Right lung (tissue), 5 donors: ENCODE data around the gene DNAJC11. TPM values are rescaled to one million over a fixed set of nuclear protein-coding genes. Genes with fewer than 3 reads are reported as not detected.
"Not testable (repeated sequence)": the region's sequence is repeated elsewhere in the genome, so short reads cannot be mapped to it uniquely, and the experiment has no call there.

Experiments used
- DNase-seq, 2 donors: peaks; one replicate each; pipeline ENCODE4 v3.0.0-alpha.2; 2013
- polyA plus RNA-seq, 5 donors: library from polyadenylated mRNA; unstranded; fragments of 120-200 nt; gene quantifications; one replicate each; pipeline versions ENCODE4 v1.2.1 to v1.2.3, GENCODE V29; 2013; ENCODE audit warnings: inconsistent platforms in 1 of 5, low replicate concordance in 1 of 5; ENCODE audit not compliant: insufficient read length in 5 of 5, insufficient read depth in 1 of 5

Gene DNAJC11
- polyA plus RNA-seq, 5 donors = 41.1 to 46.5 (median 45.7) TPM

DNA sequence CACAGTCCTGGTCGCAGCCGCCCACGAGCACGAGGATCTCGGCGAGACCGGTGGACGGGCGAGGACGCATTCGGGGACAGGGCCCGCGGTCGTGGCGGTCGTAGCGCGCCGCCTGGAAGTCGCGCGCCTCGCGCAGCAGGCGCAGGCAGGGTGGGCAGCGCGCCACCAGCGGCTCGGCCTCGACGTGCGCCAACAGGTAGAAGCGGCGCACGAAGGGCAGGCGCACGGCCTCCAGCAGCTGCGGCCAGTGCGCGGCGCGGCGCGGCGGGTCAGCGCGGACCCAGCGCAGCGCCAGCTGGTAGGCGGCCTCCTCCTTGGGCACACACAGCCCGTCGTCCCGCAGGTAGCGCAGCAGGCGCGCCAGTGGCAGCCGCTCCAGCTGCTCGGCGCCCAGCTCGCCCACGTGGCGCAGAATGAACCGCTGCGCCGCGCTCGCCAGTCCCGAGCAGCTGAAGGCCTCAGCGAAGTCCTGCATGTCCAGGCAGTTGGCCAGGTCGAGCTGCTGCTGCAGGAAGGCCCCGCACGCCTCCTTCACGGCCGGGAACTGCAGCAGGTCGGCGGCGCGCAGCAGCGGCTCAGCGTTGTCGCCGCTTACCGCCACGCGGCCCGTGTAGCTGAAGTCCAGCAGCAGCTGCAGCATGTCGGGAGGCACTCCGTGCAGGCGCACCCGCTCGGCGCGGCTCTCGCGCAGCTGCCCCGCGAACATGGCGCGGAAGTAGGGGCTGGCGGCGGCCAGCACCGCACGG is 99.5 kb downstream of the DNAJC11 start:
- DNase-seq = peak; percentile 79 to 82

DNA sequence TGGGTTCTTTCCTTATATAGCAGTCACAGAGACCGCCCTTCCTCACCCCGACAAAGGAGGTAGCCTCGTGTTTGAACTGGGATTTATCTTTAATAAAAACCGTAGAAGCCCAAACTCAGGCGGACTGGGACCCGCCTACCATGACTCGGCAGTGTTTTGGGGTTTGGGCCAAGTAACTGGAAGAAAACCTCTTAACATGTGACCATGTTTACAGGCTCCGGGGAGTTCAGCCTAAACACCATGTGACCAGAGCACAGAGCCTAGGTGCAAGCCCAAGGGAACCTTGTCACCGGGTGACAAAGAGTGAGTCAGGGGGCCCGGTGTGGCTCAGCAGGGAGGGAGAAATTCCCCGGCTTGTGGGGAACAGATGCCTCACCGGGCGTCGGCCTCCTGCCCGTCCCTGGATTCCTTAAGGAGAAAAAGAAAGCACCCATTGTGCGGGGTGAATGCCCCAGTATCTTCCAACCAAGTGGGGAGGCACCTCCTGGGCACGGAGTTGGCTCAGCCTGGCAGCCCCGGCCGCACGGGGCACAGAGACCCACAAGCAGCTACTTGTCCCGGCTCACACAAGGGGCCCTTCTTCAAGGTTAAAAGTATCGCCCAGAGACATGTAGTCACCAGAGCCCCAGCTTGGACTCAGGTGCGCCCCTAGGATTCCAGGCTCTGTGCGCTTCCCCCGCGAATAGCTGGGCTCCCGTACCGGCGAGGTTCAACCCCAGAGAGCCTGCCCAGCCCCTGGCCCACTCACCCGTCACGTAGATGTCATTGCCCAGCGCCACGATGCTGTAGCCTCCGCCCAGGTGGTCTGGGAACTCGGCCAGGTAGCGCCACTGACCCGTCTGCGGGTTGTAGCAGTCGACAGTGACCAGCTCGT is 100.3 kb downstream of the DNAJC11 start:
- peak; percentile 54 to 68 for DNase-seq

DNA sequence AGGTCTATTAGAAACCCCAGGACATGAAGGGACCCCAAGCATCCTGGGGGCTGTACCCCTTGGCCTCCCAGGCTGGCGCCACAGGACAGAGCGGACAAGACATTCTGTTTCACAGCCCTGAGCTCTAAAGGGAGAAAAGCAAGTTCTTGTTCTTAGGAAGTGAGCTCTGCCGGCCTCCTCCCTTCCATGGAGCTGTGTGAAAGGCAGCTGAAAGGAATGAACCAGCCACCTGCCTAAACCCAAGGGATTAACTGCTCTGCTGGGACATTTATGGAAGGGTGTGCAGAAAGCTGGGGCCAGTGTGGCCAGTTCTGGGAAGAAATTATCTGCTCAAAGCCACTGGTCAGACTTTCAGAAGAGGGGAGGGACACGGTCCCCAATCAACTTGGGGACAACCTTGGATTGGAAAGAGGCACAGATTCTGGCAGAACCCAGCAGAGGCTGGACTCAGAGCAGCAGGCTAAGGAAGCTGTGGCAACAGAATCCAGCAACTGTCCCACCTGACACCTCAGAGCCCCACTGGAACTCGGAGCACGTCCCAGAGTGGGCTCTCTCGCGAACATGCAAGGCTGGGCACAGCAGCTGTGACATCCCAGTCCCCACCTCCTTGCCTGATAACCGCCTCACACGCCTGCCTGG is 101.1 kb downstream of the DNAJC11 start:
- DNase-seq = no peak

DNA sequence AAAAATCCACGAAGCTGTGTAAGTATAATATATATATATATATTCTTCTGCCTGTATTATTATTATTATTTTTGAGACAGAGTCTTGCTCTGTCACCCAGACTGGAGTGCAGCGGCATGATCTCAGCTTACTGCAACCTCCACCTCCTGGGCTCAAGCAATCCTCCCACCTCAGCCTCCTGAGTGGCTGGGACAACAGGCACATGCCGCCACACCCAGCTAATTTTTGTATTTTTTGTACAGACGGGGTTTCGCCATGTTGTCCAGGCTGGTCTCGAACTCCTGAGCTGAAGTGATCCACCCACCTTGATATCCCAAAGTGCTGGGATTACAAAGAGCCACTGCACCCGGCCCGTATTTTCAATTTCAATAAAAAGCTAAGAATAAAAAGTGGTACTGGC is 101.6 kb downstream of the DNAJC11 start:
- not testable (repeated sequence) for DNase-seq

DNA sequence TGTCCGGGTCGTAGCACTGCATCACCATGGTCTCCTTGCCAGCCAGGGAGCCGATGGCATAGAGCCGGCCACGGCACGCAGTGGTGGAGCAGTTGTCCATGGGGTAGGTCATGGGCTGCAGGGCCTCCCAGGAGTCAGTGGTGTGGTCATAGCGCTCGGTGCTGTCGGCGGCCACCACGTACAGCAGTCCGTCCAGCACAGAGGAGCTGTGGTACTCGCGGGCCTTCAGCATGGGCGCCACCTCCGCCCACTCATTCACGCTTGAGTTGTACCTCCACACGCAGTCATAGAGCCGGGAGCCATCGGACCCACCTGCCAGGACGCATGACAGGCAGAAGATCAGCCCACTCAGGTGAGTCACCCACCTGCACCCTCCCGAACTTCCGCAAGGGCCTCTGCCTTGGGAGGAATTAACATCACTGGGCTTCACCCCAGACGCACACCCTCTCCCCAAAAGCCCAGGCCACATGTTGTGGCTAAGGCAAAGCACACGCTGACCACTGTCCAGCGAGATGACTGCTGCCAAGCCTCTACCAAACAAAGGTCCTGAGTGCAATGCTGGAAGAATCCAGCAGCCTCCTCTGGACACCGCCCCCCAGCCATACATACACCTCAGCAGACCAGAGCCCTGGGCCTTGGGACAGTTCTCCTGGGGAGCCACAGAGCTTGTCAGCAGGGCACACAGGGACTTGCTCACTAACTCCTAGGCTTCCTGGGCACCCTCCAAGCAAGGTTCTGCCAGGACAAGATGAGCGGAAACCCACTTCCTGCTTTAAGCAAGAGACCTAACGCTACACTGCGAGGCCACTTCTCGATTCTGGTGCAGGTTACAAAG is 102.3 kb downstream of the DNAJC11 start:
- DNase-seq = no peak

DNA sequence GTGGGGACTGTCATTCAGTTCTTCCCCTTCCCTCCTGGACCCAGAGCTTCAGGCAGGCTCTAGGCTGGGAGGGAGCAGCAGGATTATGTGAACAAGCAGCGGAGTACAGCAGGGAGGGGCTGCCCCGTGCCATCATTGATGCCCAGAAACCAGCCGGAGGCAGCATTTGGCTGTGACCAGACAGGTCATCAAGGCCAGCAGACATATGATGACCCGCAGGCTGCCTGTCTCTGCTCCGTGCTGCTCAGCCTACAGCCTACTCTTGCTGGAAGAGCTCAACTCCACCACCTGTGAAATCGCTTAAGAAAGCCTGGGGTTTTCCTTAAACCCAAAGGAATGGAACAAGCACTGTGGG is 103.9 kb downstream of the DNAJC11 start:
- no peak for DNase-seq

DNA sequence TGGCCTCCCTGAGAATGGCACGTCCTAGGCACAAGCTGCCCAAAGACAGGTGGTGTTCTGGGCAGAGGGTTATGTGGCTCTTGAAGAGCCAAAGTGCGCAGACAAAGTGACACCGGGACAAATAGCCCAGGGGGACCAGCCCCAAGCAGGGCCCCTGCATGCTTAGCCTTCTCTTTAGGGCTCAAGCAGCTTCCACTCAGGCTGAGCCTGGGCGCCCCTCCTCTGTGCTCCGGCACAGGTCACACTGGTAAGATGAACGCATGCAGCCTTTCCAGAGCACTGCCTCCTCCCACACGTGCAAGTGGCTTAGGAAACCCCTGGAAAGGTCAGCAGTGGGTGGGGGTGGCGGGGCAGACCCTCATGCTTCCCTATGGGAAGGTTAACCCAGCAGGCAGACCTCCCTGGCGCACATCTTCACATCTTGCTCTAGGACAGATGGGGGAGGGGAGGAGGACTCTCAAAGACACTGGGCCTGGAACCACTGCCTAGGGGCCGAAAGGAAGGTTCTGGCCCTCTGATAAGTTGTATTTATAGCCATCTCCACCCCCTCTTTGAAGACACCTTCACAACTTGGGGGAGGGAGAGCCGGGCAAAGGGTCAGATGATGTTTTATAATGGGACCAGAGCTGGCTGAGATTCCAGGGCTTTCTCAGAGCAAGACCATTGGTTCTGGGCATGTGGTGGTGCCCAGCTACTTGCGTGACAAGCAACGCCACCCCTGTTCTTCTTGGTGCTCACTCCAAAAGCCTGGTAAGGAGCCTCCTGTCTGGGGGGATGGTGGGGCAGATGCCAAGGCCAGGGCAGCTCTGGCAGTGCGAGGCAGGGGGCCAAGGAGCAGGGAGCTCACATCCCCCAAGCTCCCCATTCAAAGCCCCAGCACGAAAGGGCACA is 104.5 kb downstream of the DNAJC11 start:
- no peak for DNase-seq

DNA sequence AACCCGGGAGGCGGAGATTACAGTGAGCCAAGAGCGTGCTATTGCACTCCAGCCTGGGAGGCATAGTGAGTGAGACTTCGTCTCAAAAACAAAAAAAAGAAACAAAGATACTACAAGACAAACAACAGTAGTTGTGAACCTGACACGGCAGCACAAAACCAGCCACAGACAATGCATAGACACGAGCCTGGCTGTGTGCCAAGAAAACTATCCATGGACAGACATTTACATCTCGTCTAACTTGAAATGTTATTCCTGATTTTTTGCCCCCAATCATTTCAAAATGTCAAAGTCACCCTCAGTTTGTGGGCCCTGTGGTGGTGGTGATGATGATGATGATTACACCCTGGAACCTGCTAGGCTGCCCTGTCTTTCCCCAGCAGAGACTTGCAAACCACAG is 105.3 kb downstream of the DNAJC11 start:
- DNase-seq = no peak

DNA sequence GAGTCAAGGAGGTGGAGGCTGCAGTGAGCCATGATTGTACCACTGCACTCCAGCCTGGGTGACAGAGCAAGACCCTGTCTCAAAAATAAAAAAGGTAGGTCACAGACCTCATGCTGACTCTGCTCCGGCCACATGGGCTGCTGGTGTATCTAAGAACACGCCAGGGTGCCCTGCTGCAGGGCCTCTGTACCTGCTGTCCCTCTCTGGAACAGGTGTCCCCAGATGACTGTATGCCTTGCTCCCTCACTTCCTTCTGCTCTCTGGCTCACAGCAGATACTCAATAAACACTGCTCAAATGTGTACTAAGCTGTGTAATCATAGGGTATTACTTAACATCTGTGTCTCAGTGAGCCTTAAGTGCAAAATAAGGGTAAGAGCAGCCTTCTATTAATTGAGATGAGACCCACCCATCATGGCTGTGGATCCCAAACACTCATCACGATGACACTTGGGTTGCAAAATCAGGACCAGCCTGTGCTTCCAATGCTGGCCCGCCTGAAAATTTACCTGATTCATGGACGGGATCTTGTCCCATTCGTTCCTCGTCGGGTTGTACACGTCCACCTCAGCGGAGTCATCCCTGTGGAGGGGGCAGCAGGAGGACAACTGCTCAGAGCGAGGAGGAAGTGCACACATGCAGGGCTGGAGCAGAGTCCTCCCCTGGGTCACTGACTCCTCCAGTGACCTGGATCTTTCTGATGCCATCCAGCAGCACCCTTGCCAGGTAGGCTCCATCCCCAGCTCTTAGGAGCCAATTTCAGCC is 106.5 kb downstream of the DNAJC11 start:
- DNase-seq = no peak

DNA sequence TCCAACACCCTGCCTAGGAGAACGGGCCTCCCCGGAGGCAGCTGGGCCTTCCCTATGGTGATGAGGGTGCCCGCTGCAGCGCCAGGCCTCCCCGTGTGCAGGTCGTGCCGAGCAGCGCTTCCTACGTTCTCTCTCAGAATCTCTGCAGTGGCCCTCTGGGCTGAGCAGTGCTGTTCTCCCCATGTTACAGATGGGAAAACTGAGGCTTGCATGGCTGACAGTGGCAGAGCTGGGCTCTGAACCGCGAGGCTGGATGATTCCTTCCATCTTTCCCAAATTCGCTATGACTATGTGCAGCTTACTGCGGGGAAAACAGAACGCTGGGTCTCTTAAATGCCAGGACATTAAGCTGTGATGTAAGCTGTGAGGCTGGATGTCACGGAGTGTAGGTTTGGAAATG is 107.8 kb downstream of the DNAJC11 start:
- no peak for DNase-seq

DNA sequence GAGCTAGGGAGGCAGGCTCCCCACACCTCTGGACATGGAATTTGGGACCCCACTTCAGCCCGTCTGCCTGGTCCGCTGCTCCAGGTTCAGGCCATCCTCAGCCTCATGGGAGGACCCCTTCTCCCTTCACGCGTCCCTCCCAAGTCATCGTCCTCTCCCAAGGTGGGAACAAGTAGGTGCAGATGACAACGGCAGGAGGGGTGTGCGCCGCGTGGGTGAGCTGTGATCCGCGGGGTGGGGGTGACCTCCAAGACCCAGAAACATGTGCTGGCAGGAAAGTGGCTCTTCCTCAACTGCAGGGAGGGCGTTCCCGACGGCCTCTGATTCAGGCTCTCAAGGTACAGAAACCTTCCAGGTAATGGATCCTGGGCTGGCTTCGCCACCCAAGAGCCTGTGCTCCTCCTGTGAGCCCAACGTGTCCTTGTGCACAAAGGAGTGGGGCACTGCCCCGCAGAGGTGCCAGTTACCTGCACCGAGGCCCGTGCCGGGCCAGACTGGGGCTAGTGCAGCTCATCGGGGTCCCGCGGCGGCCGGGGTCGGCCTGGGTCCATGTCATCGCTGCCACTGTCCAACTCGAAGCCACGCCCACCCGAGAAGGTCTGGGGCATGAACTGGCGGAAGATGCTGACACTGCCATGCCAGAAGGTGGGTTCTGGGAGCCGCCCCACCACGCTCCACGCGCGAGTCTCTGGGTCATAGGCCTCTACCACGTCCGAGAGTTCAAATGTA is 108.6 kb downstream of the DNAJC11 start:
- no peak for DNase-seq

DNA sequence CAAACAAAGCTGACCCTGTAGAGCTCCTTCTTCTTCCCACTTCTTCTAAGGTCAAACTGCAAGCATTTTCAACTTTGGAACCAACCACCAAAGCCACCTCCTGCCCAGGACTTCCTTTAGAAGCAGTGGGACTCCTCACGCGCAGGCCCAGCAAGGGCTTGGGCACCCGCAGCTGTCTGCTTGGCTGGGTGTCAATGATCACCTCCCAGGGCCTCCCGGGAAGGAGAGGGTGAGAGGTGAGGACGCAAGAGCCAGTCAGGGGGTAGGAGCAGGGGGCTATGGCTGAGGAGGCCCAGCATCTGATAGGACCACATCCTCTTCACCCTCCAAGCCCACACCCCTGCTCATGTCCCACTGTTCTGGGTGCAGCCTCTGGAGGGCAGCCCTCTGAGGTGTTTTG is 109.2 kb downstream of the DNAJC11 start:
- no peak for DNase-seq

DNA sequence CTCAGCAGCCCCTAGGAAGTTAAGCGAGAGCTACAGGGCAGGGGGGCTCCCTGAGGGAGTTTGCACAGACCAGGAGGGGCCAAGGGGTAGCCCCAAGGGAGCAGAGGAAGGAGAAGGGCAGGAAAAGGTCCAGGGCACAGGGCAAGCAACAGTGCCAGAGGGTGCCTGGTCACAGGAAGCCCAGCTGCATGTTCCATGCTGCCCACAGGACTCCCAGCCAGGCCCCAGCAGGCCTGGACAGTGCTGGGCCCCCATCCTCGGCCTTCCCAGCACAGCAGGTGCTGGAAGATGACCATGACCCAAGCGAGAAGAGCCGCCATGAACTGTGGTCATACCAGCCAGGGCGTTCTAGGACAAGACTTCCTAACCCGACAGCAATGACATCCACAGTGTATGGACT is 110.0 kb downstream of the DNAJC11 start:
- DNase-seq = no peak

DNA sequence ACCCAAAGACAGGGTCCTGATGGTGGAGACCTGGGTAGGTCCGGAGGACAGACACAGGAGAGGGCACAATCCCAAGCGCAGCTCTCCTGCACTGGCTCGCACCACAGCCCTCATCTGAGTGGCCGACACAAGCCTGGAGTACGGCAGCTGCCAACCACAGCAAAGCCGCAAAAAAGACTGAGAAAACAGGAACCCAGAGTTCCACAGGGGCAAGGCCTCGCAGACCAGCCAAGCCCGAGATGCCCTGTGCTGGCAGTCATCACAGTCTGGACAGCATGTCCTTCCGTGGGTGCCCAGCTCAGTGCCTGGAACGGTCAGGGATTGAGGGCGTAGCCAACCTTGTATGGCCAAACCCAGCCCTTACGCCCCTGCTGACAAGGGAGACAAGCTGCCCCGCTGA is 110.4 kb downstream of the DNAJC11 start:
- DNase-seq = no peak

DNA sequence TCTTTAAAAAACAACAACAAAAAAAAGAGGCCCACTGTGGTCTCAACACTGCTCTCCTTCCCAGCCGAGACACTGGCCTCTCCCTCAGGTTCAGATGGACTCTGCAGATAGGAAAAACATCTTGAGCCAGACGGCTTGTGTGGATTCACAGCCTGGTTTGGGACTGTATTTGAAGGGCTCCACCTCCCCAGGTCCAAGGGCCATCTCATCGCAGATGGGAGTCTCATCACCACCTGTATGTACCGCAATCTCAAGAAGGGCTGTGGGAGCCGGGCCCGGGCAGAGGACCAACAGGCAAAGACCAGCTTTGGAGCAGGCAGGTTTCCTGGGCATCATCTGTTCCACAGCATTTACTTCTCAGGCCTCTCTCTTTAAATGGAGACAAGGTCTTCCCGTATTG is 111.6 kb downstream of the DNAJC11 start:
- no peak for DNase-seq

DNA sequence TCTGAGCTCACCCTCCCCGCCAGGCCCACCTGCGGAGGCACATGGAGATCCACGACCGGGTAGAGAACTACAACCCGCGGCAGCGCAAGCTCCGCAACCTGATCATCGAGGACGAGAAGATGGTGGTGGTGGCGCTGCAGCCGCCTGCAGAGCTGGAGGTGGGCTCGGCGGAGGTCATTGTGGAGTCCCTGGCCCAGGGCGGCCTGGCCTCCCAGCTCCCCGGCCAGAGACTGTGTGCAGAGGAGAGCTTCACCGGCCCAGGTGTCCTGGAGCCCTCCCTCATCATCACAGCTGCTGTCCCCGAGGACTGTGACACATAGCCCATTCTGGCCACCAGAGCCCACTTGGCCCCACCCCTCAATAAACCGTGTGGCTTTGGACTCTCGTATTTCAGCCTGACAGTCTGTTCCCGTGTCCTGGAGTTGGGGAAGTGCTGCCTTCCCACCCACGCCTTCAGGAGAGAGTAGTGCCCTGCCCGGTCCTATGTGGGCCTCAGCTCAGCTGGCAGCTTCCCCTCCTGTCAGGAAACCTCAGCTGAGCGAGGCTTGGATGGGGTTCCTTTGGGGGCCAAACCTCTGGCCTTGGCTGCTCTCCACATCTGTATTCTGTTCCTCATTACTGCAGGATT is 112.6 kb downstream of the DNAJC11 start:
- no peak for DNase-seq

DNA sequence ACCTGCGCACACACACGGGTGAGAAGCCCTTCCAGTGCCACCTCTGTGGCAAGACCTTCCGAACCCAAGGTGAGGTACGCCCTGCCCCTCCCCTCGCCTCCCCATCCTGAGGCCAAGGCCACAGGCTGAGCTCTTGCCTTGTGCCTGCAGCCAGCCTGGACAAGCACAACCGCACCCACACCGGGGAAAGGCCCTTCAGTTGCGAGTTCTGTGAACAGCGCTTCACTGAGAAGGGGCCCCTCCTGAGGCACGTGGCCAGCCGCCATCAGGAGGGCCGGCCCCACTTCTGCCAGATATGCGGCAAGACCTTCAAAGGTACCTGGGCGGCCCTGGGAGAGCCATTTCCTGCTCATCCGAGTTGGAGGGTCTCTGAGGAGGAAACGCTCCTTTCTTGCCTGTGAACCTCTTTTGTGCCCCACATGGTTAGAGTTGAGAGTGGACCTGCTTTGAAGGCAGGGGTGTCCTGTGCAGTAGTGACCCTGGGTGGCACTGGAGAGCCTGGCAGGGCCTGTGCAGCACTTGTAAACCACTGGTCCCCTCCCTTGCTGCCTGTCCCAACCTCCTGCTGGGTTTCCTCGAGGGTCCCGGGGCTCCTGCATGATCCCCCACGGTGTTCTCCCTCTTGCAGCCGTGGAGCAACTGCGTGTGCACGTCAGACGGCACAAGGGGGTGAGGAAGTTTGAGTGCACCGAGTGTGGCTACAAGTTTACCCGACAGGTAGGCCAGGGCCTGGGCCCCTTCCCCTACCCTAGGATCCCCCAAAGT is 113.3 kb downstream of the DNAJC11 start:
- no peak for DNase-seq
